Measurements from ENCODE around the gene TGFBRAP1.

Gene TGFBRAP1

GRCh38 chr2:105242286-105242993, 87.1 kb downstream of the TGFBRAP1 start:
- no peak overlapping the region for H3K4me3 ChIP-seq (replicated peaks; ENCODE audit: low read depth, low read length)
- DNase-seq (ENCODE audit: low read depth): no peak
- TF ChIP-seq, protein P1, sequence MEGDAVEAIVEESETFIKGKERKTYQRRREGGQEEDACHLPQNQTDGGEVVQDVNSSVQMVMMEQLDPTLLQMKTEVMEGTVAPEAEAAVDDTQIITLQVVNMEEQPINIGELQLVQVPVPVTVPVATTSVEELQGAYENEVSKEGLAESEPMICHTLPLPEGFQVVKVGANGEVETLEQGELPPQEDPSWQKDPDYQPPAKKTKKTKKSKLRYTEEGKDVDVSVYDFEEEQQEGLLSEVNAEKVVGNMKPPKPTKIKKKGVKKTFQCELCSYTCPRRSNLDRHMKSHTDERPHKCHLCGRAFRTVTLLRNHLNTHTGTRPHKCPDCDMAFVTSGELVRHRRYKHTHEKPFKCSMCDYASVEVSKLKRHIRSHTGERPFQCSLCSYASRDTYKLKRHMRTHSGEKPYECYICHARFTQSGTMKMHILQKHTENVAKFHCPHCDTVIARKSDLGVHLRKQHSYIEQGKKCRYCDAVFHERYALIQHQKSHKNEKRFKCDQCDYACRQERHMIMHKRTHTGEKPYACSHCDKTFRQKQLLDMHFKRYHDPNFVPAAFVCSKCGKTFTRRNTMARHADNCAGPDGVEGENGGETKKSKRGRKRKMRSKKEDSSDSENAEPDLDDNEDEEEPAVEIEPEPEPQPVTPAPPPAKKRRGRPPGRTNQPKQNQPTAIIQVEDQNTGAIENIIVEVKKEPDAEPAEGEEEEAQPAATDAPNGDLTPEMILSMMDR (IDR thresholded peaks at IDR 0.05; ENCODE audit: low read length, missing control alignments): no peak

DNA sequence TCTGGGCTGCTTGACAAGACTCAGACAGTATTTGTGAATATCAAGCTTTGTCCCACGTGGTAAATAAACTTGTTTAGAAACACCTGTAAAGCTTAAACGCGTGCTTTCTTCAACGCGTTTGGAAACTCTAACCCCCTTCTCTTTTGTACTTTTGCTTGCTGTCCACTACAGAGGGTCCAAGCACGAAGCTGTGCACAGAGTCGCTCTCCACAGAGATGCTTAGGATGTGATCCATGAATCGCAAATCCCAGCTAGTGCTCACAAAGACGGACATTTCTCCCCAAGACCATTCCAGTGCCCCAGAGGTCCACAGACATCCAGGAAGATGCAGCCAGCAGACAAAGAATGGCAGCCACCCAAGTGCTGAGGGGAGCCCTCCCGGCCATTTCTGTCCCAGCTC, 88.1 kb downstream of the TGFBRAP1 start, which contains the start of gene GPR45:
TSS of gene GPR45 (plus strand) at position 301 of the 400 bp plus-strand sequence. CDS start 116 bp downstream, outside the sequence.
- DNase-seq (ENCODE audit: low read depth): no peak
- no peak within 1 kb of the TSS for H3K4me3 ChIP-seq (replicated peaks; ENCODE audit: low read depth, low read length)
- TF ChIP-seq, protein P1 (IDR thresholded peaks at IDR 0.05; ENCODE audit: low read length, missing control alignments): no peak

- H3K4me3 ChIP-seq (replicated peaks; ENCODE audit: low read depth, low read length): no peak overlapping the region
- TF ChIP-seq, protein P1 (IDR thresholded peaks at IDR 0.05; ENCODE audit: low read length, missing control alignments): no peak
- DNase-seq (ENCODE audit: low read depth): peak; percentile 76
These were observed 89.6 kb downstream of the TGFBRAP1 start for GRCh38 chr2:105239924-105240323.

- TF ChIP-seq, protein P1 (IDR thresholded peaks at IDR 0.05; ENCODE audit: low read length, missing control alignments): no peak
- H3K4me3 ChIP-seq (replicated peaks; ENCODE audit: low read depth, low read length): no peak overlapping the region
- no peak for DNase-seq (ENCODE audit: low read depth)
These were observed 90.8 kb downstream of the TGFBRAP1 start for GRCh38 chr2:105238664-105239240.

DNA sequence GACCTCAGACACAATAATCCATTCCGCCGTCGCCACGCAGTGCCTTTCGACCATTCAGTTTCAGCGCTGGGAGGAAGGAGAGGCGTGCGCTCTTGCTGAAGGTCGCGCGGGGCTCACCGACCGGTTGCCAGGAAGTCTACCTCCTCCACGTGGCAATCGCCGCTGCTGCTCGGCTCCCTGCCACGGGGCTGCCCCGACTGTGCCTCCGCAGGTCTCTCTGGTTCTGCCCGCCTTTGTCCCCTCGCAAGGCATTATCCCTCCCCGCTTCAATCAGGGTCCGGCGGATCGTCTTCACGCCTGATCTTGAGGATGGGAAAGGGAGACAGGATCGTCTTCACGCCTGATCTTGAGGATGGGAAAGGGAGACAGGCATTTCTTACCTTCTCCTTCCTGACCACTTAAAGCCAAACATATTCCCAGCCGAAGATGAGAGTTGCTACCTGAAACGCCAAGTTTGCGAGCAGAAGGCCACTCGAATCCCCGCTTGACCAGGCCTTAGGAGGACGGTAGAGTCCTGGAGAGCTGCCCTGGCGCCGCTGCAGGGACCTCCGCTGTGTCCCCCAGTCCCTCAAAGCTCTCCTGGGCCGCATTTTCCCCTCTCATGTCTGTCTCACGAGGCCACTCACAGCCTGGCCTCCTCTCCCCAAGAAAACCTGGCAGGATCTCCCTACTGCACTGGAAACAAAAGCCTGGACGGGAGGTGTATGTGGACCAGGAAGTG, 92.3 kb downstream of the TGFBRAP1 start:
- TF ChIP-seq, protein P1 (IDR thresholded peaks at IDR 0.05; ENCODE audit: low read length, missing control alignments): no peak
- DNase-seq (ENCODE audit: low read depth): no peak
- no peak overlapping the region for H3K4me3 ChIP-seq (replicated peaks; ENCODE audit: low read depth, low read length)

DNA sequence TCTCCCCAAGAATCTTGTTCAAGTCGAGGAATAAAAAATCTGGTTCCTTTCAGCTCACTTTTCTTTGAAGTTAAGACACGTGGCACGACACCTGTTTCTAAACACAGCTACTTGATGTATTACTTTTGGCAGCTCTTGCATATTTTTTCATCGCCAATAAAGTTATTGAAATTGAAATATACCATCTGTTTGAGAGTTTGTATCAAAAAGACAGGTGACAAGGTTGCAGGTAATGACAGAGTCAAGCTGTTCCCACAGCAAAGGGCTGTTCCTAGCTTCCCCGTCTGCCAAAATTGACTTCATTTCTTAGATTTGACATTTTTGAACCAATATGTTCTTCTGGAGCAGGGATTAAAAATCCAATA, 93.5 kb downstream of the TGFBRAP1 start:
- TF ChIP-seq, protein P1 (IDR thresholded peaks at IDR 0.05; ENCODE audit: low read length, missing control alignments): no peak
- H3K4me3 ChIP-seq (replicated peaks; ENCODE audit: low read depth, low read length): no peak overlapping the region
- no peak for DNase-seq (ENCODE audit: low read depth)
